ENCODE results near the gene AGBL4.

DNA sequence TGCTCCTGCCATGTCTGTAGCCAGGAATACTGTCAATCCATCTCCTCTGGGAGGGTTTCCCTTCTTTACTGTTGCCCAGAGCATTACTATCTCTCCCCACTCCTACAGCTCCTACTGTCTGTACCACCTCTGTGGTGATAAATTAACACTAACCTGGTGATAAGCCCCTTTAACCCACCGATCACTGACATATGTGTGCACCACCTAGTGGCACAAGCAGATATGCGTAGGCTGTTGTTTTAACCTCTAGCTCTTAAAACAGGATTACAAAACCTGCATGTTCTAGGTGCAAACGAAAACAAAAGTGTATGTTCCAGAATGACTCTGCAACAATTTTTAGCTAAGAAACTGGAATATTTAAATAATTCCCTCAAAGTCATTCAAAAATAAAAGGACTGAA is 1153.2 kb downstream of the AGBL4 start:
- TF ChIP-seq, protein P1, sequence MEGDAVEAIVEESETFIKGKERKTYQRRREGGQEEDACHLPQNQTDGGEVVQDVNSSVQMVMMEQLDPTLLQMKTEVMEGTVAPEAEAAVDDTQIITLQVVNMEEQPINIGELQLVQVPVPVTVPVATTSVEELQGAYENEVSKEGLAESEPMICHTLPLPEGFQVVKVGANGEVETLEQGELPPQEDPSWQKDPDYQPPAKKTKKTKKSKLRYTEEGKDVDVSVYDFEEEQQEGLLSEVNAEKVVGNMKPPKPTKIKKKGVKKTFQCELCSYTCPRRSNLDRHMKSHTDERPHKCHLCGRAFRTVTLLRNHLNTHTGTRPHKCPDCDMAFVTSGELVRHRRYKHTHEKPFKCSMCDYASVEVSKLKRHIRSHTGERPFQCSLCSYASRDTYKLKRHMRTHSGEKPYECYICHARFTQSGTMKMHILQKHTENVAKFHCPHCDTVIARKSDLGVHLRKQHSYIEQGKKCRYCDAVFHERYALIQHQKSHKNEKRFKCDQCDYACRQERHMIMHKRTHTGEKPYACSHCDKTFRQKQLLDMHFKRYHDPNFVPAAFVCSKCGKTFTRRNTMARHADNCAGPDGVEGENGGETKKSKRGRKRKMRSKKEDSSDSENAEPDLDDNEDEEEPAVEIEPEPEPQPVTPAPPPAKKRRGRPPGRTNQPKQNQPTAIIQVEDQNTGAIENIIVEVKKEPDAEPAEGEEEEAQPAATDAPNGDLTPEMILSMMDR (optimal IDR thresholded peaks at IDR 0.05 in 1 of 3, IDR thresholded peaks at IDR 0.05 in 1 of 3, conservative IDR thresholded peaks at IDR 0.05 in 1 of 3; ENCODE audit: extremely low read depth in 1 of 3, insufficient read depth in 2 of 3, low read length in 3 of 3) = peak; percentile 66 to 79 (median 70)
- TF ChIP-seq EZH2 (IDR thresholded peaks at IDR 0.05; ENCODE audit: low read length) = no peak

Data from keratinocyte (primary cell).